ENCODE data around the gene LHFPL2.

LHFPL2 gene

DNA sequence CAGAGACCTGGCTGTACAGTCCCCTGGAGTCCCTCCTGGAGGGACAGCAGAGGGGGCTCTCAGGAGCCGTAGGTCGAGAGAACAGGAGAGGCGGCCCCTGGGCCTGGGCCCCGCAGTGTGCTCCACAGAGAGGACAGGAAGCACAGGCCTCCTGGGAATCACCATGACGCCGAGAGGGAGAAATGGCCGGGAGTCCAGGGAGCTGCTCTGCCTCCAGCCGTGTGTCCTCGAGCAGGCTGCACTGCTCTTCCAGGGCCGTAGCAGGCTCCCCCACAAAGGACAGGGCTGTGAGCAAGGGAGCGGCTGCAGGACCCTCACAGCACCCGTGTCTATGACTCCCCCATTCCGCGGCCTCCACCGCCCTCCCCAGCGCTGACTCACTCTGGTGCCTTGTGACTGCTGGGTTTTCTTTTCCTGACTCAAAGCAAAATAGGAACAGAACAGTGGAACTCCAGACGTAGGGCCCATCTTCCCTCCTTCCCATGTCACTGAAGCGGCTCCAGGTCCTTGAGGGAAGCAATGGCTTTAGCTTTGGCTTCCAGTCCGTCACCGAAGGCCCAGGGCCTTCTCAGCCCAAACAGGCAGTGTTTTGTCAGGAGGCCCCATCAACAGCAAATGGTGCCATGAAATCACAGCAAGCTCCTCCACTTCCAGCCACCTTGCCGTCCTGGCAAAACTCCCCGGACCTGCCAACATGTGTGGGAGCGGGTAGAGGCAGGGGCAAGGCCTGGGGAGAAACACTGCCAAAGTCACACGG lies 114.2 kb downstream of the LHFPL2 start:
- DNase-seq (ENCODE audit: low spot score in 2 of 2) (no peak), ATAC-seq (ENCODE audit: low read depth) (no peak)
- no peaks in the 10 kb centered on the region for H3K36me3 Mint-ChIP-seq
- H3K4me3 Mint-ChIP-seq, result no peak overlapping the region
- H3K4me1 Mint-ChIP-seq, result peaks cover 16% of the 10 kb centered on the region
- peak overlapping the region; percentile 22 for H3K27ac Mint-ChIP-seq
- no peaks in the 10 kb centered on the region for H3K27me3 Mint-ChIP-seq
- H3K9me3 Mint-ChIP-seq, result no peaks in the 10 kb centered on the region

DNA sequence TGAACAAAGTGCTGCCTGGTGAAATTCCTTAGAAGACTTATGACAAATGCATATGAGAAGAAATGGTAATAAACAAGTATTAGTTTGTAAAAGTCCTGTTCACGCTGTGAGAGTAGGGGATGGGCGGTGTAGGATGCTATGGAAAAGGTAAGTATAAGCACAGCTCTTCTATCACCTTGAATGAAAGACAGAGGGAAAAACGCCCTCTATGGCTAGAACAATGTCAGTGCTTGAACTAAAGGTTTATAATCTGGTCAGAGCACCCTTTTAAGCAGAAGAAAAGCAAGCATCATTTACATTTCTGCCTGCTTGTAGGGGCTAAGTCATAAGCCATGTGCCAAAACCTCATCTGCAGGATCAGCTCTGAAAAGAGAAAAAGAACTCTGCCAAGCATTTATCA lies 115.2 kb downstream of the LHFPL2 start:
- H3K4me1 Mint-ChIP-seq, result peaks cover 9% of the 10 kb centered on the region
- no peaks in the 10 kb centered on the region for H3K27me3 Mint-ChIP-seq
- H3K9me3 Mint-ChIP-seq, result no peaks in the 10 kb centered on the region
- H3K36me3 Mint-ChIP-seq, result no peaks in the 10 kb centered on the region
- ATAC-seq (ENCODE audit: low read depth) (peak; percentile 34), DNase-seq (ENCODE audit: low spot score in 2 of 2) (no peak)
- no peak overlapping the region for H3K4me3 Mint-ChIP-seq
- no peak overlapping the region for H3K27ac Mint-ChIP-seq

DNA sequence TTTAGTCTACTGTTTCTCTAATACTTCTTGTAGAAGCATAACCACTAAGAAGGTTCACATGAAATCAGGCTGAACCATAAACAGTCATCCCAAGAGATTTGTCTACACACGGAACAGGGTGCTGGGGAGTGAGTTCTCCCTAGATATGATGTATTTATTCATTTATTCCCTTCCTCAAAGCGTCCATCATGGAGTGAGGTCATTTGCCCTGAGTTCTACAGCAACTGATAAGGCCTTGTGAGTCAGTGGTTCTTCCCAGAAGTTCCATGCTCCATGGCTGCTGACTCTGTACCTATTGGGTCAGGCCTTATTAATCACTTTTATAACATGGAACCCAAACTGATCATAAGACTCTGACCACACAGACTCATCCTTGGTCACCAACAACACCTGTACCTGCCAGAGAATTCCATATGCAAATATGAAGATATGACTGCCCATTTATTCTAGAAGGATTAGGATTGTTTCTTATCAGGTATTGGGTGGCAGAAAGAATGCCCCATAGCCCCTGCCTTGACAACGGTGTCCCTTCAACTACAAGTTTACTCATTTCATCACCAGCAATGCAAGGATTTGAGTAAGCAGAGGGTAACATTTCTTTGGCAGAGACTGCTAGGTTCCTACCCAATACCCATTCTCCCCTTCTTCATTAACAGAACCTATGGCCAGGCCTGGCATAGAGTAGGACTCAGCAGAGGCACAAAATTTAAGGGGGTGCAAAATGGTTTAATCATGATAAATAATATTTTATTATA lies 118.1 kb downstream of the LHFPL2 start:
- Mint-ChIP-seq H3K9me3 (no peaks in the 10 kb centered on the region), H3K27me3 (no peaks in the 10 kb centered on the region), H3K36me3 (no peaks in the 10 kb centered on the region), H3K27ac (no peak overlapping the region), H3K4me3 (no peak overlapping the region), H3K4me1 (peaks cover 8% of the 10 kb centered on the region)
- DNase-seq (ENCODE audit: low spot score in 2 of 2) (no peak), ATAC-seq (ENCODE audit: low read depth) (no peak)

DNA sequence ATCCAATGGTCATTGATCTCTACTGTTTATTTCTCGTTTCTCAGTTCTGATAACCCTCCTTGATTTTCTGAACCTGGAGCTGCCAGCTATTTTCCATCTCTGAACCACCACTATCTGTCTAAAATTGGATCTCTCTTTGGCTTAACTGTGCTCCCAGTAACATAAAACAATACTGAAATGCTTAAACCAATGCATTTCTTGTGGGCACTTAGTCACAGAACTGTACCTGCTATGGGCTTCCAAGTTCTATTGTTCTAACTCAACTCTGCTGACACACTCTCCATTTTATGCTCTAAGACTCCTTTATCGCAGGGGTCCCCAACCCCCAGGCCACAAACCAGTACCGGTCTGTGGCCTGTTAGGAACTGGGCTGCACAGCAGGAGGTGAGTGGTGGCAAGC lies 120.6 kb downstream of the LHFPL2 start:
- DNase-seq (ENCODE audit: low spot score in 2 of 2), result no peak
- H3K4me3 Mint-ChIP-seq, result no peak overlapping the region
- H3K9me3 Mint-ChIP-seq, result no peaks in the 10 kb centered on the region
- H3K27ac Mint-ChIP-seq, result no peak overlapping the region
- ATAC-seq (ENCODE audit: low read depth), result no peak
- H3K36me3 Mint-ChIP-seq, result peaks cover 2% of the 10 kb centered on the region
- peaks cover 4% of the 10 kb centered on the region for H3K4me1 Mint-ChIP-seq
- no peaks in the 10 kb centered on the region for H3K27me3 Mint-ChIP-seq

DNA sequence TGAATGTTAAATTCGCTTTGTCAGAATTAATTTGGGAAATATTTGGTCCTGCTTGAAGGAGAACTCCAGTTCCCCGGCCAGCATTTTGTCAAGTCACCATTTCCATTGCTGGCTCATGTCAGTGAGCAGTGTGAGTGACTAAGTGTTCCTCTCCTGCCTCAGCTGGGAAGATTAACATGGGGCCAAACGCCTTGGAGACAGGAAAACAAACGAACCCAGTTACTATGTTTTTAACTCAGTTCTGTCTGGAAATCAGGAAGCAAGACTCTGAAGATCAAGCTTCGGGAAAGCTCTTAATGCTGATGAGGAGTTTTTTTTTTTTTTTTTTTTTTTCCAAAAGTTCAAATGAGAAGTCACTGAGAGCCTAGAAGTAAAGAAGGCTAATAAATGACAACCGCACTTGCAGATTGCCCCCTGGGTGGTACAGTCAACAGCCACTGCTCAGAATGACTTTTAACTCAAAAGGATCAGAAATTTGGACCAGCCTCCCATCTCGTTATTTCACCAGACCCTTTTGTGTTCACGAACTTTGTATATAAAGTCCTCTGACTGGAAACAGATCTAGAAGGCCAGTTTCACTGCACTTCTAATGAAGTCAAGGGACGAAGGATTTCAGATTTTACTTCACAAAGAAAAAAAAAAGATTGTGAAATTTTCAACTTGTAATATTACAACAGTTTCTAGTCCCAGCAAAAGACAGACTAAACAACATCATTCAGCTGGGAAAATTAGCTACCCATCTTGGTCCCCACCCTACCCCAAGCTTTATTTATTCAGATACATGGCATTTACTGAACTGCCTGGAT lies 121.3 kb downstream of the LHFPL2 start:
- Mint-ChIP-seq H3K27me3 (no peaks in the 10 kb centered on the region), H3K9me3 (no peaks in the 10 kb centered on the region), H3K36me3 (peaks cover 4% of the 10 kb centered on the region), H3K4me3 (no peak overlapping the region), H3K4me1 (peaks cover 4% of the 10 kb centered on the region), H3K27ac (no peak overlapping the region)
- ATAC-seq (ENCODE audit: low read depth), result no peak
- DNase-seq (ENCODE audit: low spot score in 2 of 2), result no peak

DNA sequence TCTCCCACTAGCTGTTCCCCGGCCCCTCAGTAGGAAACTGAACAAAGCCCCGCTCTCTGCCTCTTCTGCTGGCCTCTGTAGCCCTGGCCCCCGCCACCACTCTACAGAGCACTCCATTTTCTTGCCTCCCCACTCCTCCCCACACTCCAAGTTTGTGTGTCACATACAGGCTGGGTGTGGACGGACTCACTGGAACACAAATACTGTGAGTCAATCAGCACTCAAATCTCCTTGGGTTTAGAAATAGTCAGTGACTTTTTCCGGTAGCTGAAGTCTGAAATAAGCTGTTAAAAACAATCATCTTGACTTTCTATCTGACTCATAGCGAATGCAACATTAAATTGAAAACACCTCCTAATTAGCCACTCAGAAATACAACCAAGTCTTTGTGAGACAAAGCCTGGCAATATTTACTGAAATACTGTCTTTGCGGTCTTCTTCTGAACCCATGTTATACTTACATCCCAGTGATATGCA lies 122.5 kb downstream of the LHFPL2 start:
- ATAC-seq (ENCODE audit: low read depth) (no peak), DNase-seq (ENCODE audit: low spot score in 2 of 2) (no peak)
- Mint-ChIP-seq H3K4me3 (no peak overlapping the region), H3K9me3 (no peaks in the 10 kb centered on the region), H3K4me1 (peaks cover 4% of the 10 kb centered on the region), H3K27me3 (no peaks in the 10 kb centered on the region), H3K36me3 (peaks cover 4% of the 10 kb centered on the region), H3K27ac (peak overlapping the region; percentile 35)

DNA sequence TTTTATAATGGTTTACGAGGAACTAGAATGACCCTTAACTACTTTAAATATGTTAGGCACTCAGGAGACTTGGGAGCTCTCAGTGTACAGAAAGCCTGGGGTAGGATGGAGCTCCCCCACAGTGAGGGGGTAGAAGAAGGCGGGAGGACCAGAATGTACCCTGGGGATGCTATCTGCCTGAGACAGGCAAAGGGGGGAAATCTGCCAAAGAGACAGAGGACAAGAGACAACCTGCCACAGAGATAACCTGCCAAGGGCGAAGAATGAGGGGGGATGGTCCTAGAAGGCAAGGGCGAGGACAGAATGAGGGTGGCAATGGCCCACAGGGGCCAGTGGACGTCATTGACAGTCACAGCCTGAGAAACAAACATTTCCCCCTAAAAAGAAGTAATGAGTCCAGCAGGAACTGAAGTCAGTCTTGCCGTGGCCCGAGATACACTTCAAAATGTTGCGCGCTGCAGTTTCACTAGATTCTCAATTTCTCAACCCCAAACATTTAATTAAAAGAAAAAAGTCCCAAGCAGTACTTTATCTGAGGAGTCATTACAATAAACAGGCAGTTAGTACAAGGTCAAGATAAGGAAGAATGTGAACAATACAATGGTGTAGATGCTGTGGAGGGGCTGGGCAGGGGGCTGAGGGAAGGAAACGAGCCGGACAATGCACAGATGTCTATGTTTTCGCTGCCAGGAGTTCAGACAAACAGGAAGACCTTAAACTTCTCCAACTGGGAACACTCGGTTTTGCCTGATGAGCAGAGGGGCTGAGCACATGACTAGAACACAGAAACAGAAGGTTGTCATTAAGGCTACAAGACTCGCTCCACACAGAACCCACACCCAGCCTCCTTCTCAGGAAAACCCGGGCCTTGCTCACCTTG lies 125.0 kb downstream of the LHFPL2 start:
- ATAC-seq (ENCODE audit: low read depth), result no peak
- Mint-ChIP-seq H3K4me3 (no peak overlapping the region), H3K27me3 (no peaks in the 10 kb centered on the region), H3K4me1 (peaks cover 4% of the 10 kb centered on the region), H3K36me3 (peaks cover 4% of the 10 kb centered on the region), H3K27ac (no peak overlapping the region), H3K9me3 (no peaks in the 10 kb centered on the region)
- no peak for DNase-seq (ENCODE audit: low spot score in 2 of 2)

DNA sequence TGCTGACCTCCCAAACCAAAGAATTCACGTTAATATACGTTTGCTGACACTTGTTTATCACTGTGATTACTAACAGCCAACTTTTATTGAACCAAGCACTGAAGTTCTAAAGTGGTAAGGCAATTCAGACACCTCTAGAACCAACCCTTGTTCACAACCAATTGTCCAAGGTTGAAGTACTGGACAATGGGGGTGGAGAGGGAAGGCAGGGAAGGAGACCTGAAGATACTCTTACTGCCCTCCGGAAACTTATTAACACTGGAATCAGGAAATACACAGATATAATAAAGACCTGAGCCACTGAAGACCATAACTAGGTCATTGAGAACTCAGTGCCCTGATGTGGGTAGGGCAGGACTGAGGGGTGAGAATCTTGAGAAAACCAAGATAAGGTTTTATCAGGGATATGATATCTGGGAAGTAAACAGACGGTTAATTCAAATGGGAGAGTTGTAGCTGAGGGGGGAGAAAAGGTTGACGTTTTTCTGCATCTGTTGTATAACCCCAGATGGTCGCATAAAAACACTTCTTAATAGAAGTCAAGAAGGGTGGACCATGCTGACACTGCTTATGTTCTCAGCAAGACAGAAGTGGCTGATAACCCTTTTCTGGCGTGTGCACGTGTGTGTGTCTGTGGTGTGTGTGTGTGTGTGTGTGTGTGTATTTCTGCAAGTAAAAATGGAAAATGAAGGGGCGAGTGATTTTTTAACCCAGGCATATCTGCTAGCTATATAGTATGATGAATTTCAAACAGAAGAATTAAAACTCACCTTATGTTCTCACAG lies 125.9 kb downstream of the LHFPL2 start:
- Mint-ChIP-seq H3K4me3 (no peak overlapping the region), H3K4me1 (peaks cover 4% of the 10 kb centered on the region), H3K27ac (no peak overlapping the region), H3K27me3 (no peaks in the 10 kb centered on the region), H3K36me3 (peaks cover 4% of the 10 kb centered on the region), H3K9me3 (no peaks in the 10 kb centered on the region)
- ATAC-seq (ENCODE audit: low read depth) (no peak), DNase-seq (ENCODE audit: low spot score in 2 of 2) (no peak)

DNA sequence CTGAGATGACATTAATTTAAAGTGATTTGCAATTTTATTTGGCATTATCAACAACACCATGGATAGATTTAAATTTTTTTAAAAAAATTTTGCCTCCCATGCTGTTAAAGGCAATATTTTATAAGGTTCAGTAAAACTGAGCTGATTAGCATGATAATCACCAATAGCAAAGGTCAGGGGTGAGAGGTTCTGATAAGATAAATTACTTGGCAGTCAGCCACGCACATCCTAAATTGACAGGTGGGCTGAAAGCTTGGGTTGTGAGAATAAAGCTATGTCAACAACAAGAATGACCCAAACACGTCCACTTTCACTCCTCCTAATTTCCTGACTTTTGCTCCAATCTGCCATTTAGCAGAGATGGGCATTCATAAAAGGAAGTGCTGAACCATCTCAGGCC lies 127.1 kb downstream of the LHFPL2 start:
- peaks cover 3% of the 10 kb centered on the region for H3K27me3 Mint-ChIP-seq
- DNase-seq (ENCODE audit: low spot score in 2 of 2) (no peak), ATAC-seq (ENCODE audit: low read depth) (no peak)
- peaks cover 4% of the 10 kb centered on the region for H3K4me1 Mint-ChIP-seq
- H3K9me3 Mint-ChIP-seq, result no peaks in the 10 kb centered on the region
- no peak overlapping the region for H3K4me3 Mint-ChIP-seq
- peaks cover 9% of the 10 kb centered on the region for H3K36me3 Mint-ChIP-seq
- no peak overlapping the region for H3K27ac Mint-ChIP-seq

DNA sequence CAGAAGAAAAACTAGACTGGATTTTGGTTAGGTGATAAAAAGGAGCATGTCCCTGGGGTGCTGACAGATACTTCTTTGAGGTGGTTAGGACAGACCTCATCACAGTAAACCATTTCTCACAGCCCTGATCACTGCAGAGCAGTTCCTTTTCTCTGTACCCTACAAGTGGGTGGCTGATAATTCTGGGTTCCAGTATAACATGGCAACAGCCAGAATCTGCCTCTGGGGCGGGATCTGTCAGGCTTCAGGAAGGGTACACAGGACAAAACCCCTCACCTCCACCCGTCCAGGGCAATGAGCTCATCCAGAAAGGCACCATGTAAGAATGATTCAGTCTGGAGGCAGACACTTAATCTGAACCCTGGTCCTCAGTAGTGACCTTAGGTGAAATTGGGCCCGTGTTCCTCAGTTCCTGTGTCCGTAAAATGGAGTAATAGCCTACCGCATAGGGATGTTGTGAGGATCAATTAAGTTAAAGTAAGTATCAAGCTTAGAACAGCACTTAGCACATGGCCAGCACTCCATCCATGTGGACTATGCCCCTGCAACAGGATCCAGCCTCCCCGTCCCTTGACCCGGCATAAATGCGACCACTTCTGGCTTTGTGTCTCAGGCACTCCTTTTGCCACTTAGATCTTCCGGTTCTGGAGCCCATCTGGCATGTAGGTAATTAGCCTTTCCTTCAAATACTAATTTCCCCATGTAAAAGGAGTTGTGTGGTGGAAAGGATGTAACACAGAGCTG lies 129.2 kb downstream of the LHFPL2 start:
- Mint-ChIP-seq H3K4me3 (no peak overlapping the region), H3K9me3 (no peaks in the 10 kb centered on the region), H3K4me1 (no peaks in the 10 kb centered on the region), H3K27me3 (peaks cover 3% of the 10 kb centered on the region), H3K27ac (no peak overlapping the region), H3K36me3 (peaks cover 20% of the 10 kb centered on the region)
- DNase-seq (ENCODE audit: low spot score in 2 of 2) (no peak), ATAC-seq (ENCODE audit: low read depth) (no peak)

DNA sequence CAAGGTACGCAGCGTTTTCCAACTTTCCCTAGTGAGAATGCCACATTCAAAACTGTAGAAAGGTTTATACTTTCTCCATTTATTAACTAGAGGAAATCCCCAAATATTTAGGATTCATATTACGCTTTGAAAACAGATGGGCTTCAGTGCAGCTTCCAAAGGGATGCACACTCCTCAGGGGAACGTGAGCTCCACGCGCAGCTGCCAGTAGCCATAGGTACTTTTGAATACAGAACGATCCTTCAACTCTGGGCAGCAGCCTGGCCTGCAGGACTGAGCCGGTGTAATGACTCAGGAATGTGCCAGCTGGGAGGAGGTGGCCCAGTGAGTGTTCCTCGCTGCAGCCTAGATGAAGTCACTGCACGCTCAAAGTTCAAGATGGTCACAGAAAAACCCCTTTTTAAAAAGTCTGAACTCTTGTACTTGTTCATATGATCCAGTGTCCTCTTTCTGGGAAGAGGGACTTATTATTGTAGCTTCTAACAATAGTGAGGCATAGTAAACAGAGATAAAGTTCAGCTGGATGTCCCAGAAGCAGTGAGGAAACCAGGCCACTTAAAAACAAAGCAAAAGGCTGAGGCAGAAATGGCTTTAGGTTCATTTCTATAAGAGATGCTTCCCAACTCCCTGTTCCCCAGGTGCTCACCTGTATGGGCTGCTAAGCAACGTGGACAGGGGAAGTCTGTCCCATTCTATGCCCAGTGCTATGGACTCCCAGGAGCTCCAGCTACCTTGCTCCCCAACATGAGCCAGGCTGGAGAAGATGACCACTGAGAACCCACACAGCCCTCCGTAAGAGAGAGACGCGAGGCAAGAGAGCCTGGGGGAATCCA lies 130.0 kb downstream of the LHFPL2 start:
- no peak for ATAC-seq (ENCODE audit: low read depth)
- peaks cover 3% of the 10 kb centered on the region for H3K27me3 Mint-ChIP-seq
- no peaks in the 10 kb centered on the region for H3K9me3 Mint-ChIP-seq
- H3K4me3 Mint-ChIP-seq, result no peak overlapping the region
- no peak overlapping the region for H3K27ac Mint-ChIP-seq
- H3K36me3 Mint-ChIP-seq, result peaks cover 24% of the 10 kb centered on the region
- H3K4me1 Mint-ChIP-seq, result no peaks in the 10 kb centered on the region
- DNase-seq (ENCODE audit: low spot score in 2 of 2), result no peak

DNA sequence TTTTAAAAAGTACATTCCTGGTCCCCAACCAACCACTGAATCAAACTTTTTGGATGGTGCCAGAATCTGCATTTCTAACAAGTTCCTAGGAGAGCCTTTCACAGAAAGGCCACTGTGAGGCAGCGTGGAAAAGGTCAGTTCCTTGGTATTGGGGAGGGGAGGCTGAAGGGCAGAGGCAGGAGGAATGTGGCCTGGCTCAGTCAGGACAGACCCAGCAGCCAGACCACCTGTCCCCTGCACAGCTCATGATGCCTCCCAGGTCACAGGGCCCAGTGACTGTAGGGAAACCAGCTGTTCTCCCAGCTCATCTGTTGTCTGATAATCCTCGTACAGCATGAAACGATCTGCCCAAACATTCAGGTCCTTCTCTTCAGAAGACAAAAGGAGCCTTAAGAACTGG lies 132.9 kb downstream of the LHFPL2 start:
- DNase-seq (ENCODE audit: low spot score in 2 of 2), result no peak

More for the DNA sequence above, 132.9 kb downstream of the LHFPL2 start:
- ATAC-seq (ENCODE audit: low read depth), result no peak
- peaks cover 3% of the 10 kb centered on the region for H3K27me3 Mint-ChIP-seq
- no peak overlapping the region for H3K27ac Mint-ChIP-seq
- no peaks in the 10 kb centered on the region for H3K9me3 Mint-ChIP-seq
- peaks cover 2% of the 10 kb centered on the region for H3K4me1 Mint-ChIP-seq
- peaks cover 21% of the 10 kb centered on the region for H3K36me3 Mint-ChIP-seq
- H3K4me3 Mint-ChIP-seq, result no peak overlapping the region

All from memory B cell (primary cell).